ENCODE data around the gene C17orf75. TPM values are rescaled to one million over a fixed set of nuclear protein-coding genes. Genes with fewer than 3 reads are reported as not detected.
"Not testable (repeated sequence)": the region's sequence is repeated elsewhere in the genome, so short reads cannot be mapped to it uniquely, and the experiment has no call there.

The C17orf75 gene
- total and polyA plus RNA-seq, 2 of the 4 experiments (the other 2 are of a cell fraction) = 11.5 to 16.1 TPM

DNA sequence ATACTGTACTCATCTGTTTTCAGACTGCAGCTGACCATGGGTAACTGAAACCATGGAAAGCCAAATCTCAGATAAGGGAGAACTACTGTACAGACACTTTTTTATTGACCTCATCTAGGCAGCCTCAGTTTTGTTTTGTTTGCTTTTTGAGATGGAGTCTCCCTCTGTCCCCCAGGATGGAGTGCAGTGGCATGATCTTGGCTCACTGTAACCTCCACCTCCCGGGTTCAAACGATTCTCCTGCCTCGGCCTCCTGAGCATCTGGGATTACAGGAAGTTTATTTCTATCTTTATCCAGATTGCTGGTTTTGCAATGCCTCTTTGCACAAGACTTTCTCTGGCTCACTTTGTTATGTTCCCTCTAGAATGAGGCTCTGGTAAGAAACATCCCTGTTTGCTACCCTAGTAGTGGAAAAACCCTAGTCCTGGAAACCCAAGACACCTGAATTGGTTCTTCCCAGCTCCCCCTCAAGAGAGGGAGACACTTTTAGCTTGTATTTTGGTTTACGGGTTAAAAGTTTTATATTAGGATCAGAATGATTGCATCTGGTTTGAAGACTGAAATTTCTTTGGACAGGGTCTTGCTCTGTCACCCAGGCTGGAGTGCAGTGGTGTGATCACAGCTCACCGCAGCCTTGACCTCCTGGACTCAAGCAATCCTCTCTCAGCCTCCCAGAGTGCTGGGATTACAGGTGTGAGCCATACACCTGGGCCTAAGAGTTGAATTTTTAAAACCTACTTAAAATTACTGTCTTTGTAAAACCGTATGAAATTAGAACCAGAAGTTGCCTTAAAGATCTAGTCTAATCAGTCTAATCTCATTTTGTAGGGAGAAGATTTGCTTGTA lies 46.9 kb upstream of the C17orf75 start:
- in situ Hi-C loops (cut with MboI; ENCODE audit: low sequenced_read_pairs) (no loop called here), intact Hi-C loops (cut with micrococcal nuclease) (no loop called here), dilution Hi-C loops (cut with HindIII; ENCODE audit: low sequenced_read_pairs, unreplicated experiment) (no loop called here)
- Histone ChIP-seq H3K9me3 (ENCODE audit: control insufficient read depth, insufficient read depth, low read length) (no peaks in the 10 kb centered on the region), H2BK5ac (ENCODE audit: low read depth, low read length, poor library complexity, severe bottlenecking) (no peak overlapping the region), H3K9ac (ENCODE audit: low read depth, low read length) (no peak overlapping the region), H4K8ac (ENCODE audit: low read depth in 2 of 2, low read length in 2 of 2) (no peak overlapping the region), H3K27ac (ENCODE audit: insufficient read depth, low read length) (no peak overlapping the region), H3K27me3 (ENCODE audit: control insufficient read depth, insufficient read depth, low read length) (no peaks in the 10 kb centered on the region), H3K4ac (ENCODE audit: low read depth, low read length) (no peak overlapping the region), H3K23ac (ENCODE audit: low read depth, low read length) (no peak overlapping the region), H3K56ac (ENCODE audit: extremely low read depth, insufficient read depth, low read length) (no peak overlapping the region), H2BK15ac (ENCODE audit: low read depth, low read length) (no peak overlapping the region), H3K4me3 (ENCODE audit: insufficient read depth, low read depth, low read length) (no peak overlapping the region), H3K18ac (ENCODE audit: low read depth, low read length) (no peak overlapping the region), H3K4me2 (ENCODE audit: low read depth, low read length) (no peak overlapping the region), H4K20me1 (ENCODE audit: insufficient read depth, low read length) (peaks cover 4% of the 10 kb centered on the region; the same call in 1 of the 2 replicates), H2AK5ac (ENCODE audit: low read depth, low read length) (no peak overlapping the region), H4K91ac (ENCODE audit: insufficient read depth, low read depth, low read length) (no peak overlapping the region), H4K5ac (ENCODE audit: low read depth, low read length) (no peak overlapping the region), H3K14ac (replicated peaks; ENCODE audit: low read depth, low read length) (no peak overlapping the region), H3K9me1 (ENCODE audit: insufficient read depth, low read length) (peaks cover 2% of the 10 kb centered on the region; the same call in 1 of the 2 replicates), H3K79me1 (ENCODE audit: low read depth in 1 of 2, low read length in 2 of 2) (peaks cover 5 to 8% of the 10 kb centered on the region in 2 experiments; a peak in 2 of 4 replicates), H2BK120ac (ENCODE audit: low read depth, low read length) (no peak overlapping the region), H3K4me1 (ENCODE audit: control insufficient read depth, insufficient read depth, low read length) (no peaks in the 10 kb centered on the region), H2BK20ac (ENCODE audit: low read depth, low read length) (no peak overlapping the region), H2AFZ (replicated peaks; ENCODE audit: low read length, poor library complexity) (no peak overlapping the region), H2AK9ac (replicated peaks; ENCODE audit: low read depth, low read length, poor library complexity) (no peak overlapping the region), H3K36me3 (ENCODE audit: control insufficient read depth, insufficient read depth, low read length) (peaks cover 3% of the 10 kb centered on the region)
- ATAC-seq (ENCODE audit: low read depth) = peak; percentile 7; the same call in 1 of the 2 replicates
- no TSS peak for BruUV-seq (replicated peaks)
- DNase-seq = no peak
- ChIA-PET CTCF (no interaction called here), POLR2A (ENCODE audit: unreplicated experiment) (no interaction called here)
- TF ChIP-seq CHD1 (IDR thresholded peaks at IDR 0.05; ENCODE audit: low read depth, low read length) = no peak
- WGBS, 2 experiments (ENCODE audit: extremely low coverage in 2 of 2, insufficient read length in 1 of 2) = no CpG with 5 or more reads among the region's 6 CpGs

DNA sequence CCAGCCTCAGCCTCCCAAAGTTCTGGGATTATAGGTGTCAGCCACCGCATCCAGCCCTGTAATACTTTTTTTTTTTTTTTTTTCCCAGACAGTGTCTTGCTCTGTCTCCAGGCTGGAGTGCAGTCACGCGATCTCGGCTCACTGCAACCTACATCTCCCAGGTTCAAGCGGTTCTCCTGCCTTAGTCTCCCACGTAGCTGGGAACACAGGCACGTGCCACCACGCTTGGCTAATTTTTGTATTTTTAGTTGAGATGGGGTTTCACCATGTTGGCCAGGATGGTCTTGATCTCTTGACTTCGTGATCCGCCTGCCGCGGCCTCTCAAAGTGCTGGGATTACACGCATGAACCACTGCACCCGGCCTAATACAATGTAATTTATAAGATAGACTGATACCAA lies 46.2 kb upstream of the C17orf75 start:
- DNase-seq; H2AK5ac ChIP-seq (ENCODE audit: low read depth, low read length); H4K91ac ChIP-seq (ENCODE audit: insufficient read depth, low read depth, low read length); H3K56ac ChIP-seq (ENCODE audit: extremely low read depth, insufficient read depth, low read length); ATAC-seq (ENCODE audit: low read depth); CTCF ChIA-PET; H4K8ac ChIP-seq (ENCODE audit: low read depth in 2 of 2, low read length in 2 of 2); in situ Hi-C loops (cut with MboI; ENCODE audit: low sequenced_read_pairs); H2AFZ ChIP-seq (replicated peaks; ENCODE audit: low read length, poor library complexity); H2BK5ac ChIP-seq (ENCODE audit: low read depth, low read length, poor library complexity, severe bottlenecking); dilution Hi-C loops (cut with HindIII; ENCODE audit: low sequenced_read_pairs, unreplicated experiment); H3K27ac ChIP-seq (ENCODE audit: insufficient read depth, low read length); H3K4me1 ChIP-seq (ENCODE audit: control insufficient read depth, insufficient read depth, low read length); intact Hi-C loops (cut with micrococcal nuclease); H3K14ac ChIP-seq (replicated peaks; ENCODE audit: low read depth, low read length); H4K20me1 ChIP-seq (ENCODE audit: insufficient read depth, low read length); H3K36me3 ChIP-seq (ENCODE audit: control insufficient read depth, insufficient read depth, low read length); H3K9me1 ChIP-seq (ENCODE audit: insufficient read depth, low read length); H3K4me3 ChIP-seq (ENCODE audit: insufficient read depth, low read depth, low read length); H3K9me3 ChIP-seq (ENCODE audit: control insufficient read depth, insufficient read depth, low read length); H3K4ac ChIP-seq (ENCODE audit: low read depth, low read length); H2BK15ac ChIP-seq (ENCODE audit: low read depth, low read length); H3K23ac ChIP-seq (ENCODE audit: low read depth, low read length); H3K27me3 ChIP-seq (ENCODE audit: control insufficient read depth, insufficient read depth, low read length); H4K5ac ChIP-seq (ENCODE audit: low read depth, low read length); H2BK120ac ChIP-seq (ENCODE audit: low read depth, low read length); H3K9ac ChIP-seq (ENCODE audit: low read depth, low read length); BruUV-seq (replicated peaks); H3K4me2 ChIP-seq (ENCODE audit: low read depth, low read length); H3K18ac ChIP-seq (ENCODE audit: low read depth, low read length); H2AK9ac ChIP-seq (replicated peaks; ENCODE audit: low read depth, low read length, poor library complexity); POLR2A ChIA-PET (ENCODE audit: unreplicated experiment); H2BK20ac ChIP-seq (ENCODE audit: low read depth, low read length): not testable (repeated sequence)
- H3K79me1 ChIP-seq (ENCODE audit: low read depth in 1 of 2, low read length in 2 of 2) = peaks cover 5 to 10% of the 10 kb centered on the region in 2 experiments; a peak in 2 of 4 replicates
- no CpG with 5 or more reads among the region's 14 CpGs for WGBS, 2 experiments (ENCODE audit: extremely low coverage in 2 of 2, insufficient read length in 1 of 2)
